GM12878 (cell line): ENCODE measurements around the gene TEPSIN. TPM values are rescaled to one million over a fixed set of nuclear protein-coding genes. Genes with fewer than 3 reads are reported as not detected.

Source experiments
- ATAC-seq: fragments of 200-7000 bp; cut with Tn5 transposase; 3 replicates; pipeline ENCODE4 v1.9.1; 2020; ENCODE audit warnings: mild to moderate bottlenecking, moderate library complexity
- BruUV-seq: library from RNA; stranded (reverse); fragments of 400-500 nt; replicated peaks from 2 replicates; lab custom pipeline; 2021; lab: Mats Ljungman, UMichigan
- CTCF ChIA-PET: fragments of 300-600 bp; sonication (Branson Sonifier 250); formaldehyde crosslinking; extraction: SDS; loops from one replicate; lab custom pipeline; 2021; ENCODE audit warnings: inconsistent platforms; lab: Yijun Ruan, JAX
- POLR2A ChIA-PET: fragments of 350-600 bp; formaldehyde crosslinking; extraction: SDS; loops from one replicate; lab custom pipeline; 2021; ENCODE audit warnings: inconsistent platforms; lab: Charles Lee
- RAD21 ChIA-PET: fragments of 300-600 bp; sonication (Branson Sonifier 250); formaldehyde crosslinking; loops from one replicate; lab custom pipeline; 2023; ENCODE audit warnings: antibody characterized with exemption; ENCODE audit not compliant: unreplicated experiment; lab: Charles Lee
- SMC1A ChIA-PET: fragments of 300-600 bp; sonication (Branson Sonifier 250); formaldehyde crosslinking; loops from one replicate; lab custom pipeline; 2023; ENCODE audit not compliant: unreplicated experiment, uncharacterized antibody; lab: Charles Lee
- DNase-seq: peaks from one replicate; pipeline ENCODE4 v3.0.0-alpha.2; 2011; ENCODE audit warnings: low read depth, low spot score
- FAIRE-seq: peaks from 3 replicates; lab custom pipeline; 2011; peaks lifted over from hg19 to GRCh38; lab: Jason Lieb, UNC
- H2AFZ ChIP-seq: 2 replicates; pipeline ENCODE4 v1.6.0; 2011; ENCODE audit warnings: low read depth, low read length, control low read depth; ENCODE audit not compliant: control insufficient read depth
- H3K27ac ChIP-seq: 2 replicates; pipeline ENCODE4 v1.5.1; 2011; ENCODE audit warnings: control low read depth; ENCODE audit not compliant: control insufficient read depth, insufficient read depth
- H3K27me3 ChIP-seq, 2 experiments: replicated peaks in 1 of 2; 2 replicates each; pipeline versions ENCODE4 v1.6.0 to v1.6.1; 2011; ENCODE audit warnings: low read length in 1 of 2; ENCODE audit not compliant: control insufficient read depth in 2 of 2, insufficient read depth in 2 of 2
- H3K36me3 ChIP-seq, 2 experiments: 2 replicates each; pipeline ENCODE4 v1.5.1; 2011; ENCODE audit warnings: low read length in 1 of 2; ENCODE audit not compliant: control insufficient read depth in 2 of 2, insufficient read depth in 2 of 2
- H3K4me1 ChIP-seq: 2 replicates; pipeline ENCODE4 v1.6.1; 2011; ENCODE audit warnings: mild to moderate bottlenecking, low read length, moderate library complexity, mixed read lengths; ENCODE audit not compliant: control insufficient read depth, insufficient read depth
- H3K4me2 ChIP-seq: 2 replicates; pipeline ENCODE4 v1.6.0; 2011; ENCODE audit warnings: control low read depth; ENCODE audit not compliant: control insufficient read depth, insufficient read depth
- H3K4me3 ChIP-seq: fragments of 200-600 bp; sonication (generic); 2 replicates; pipeline ENCODE4 v1.5.1; 2016
- H3K79me2 ChIP-seq: 2 replicates; pipeline ENCODE4 v1.6.0; 2011; ENCODE audit warnings: low read length; ENCODE audit not compliant: control insufficient read depth, insufficient read depth
- H3K9ac ChIP-seq: 2 replicates; pipeline ENCODE4 v1.8.0; 2011; ENCODE audit warnings: low read length, control low read depth, mixed read lengths; ENCODE audit not compliant: control insufficient read depth, insufficient read depth
- H3K9me3 ChIP-seq: replicated peaks from 3 replicates; pipeline ENCODE4 v1.5.1; 2011; ENCODE audit warnings: mild to moderate bottlenecking, low read length; ENCODE audit not compliant: control insufficient read depth, insufficient read depth
- H4K20me1 ChIP-seq: 2 replicates; pipeline ENCODE4 v1.6.0; 2011; ENCODE audit not compliant: control insufficient read depth, insufficient read depth
- BCL11A ChIP-seq: IDR thresholded peaks from 2 replicates; pipeline ENCODE4 v1.6.1; 2011; ENCODE audit warnings: low read depth, low read length
- CREM ChIP-seq: IDR thresholded peaks from 2 replicates; pipeline ENCODE4 v1.6.1; 2014; ENCODE audit warnings: antibody characterized with exemption, low read depth
- ESRRA ChIP-seq: IDR thresholded peaks from 2 replicates; pipeline ENCODE4 v1.6.1; 2012; ENCODE audit warnings: mild to moderate bottlenecking, low read length, improper control_type of control experiment
- GABPA ChIP-seq: IDR thresholded peaks from 2 replicates; pipeline ENCODE4 v1.6.1; 2014; ENCODE audit warnings: antibody characterized with exemption, low read depth, mild to moderate bottlenecking, inconsistent platforms
- MYC ChIP-seq: IDR thresholded peaks from 2 replicates; pipeline ENCODE4 v1.6.1; 2011; ENCODE audit warnings: mild to moderate bottlenecking, low read length, moderate library complexity, inconsistent platforms; ENCODE audit not compliant: insufficient read depth, insufficient replicate concordance, insufficient read length, severe bottlenecking
- PAX8 ChIP-seq: fragments of 450-650 bp; IDR thresholded peaks from 2 replicates; pipeline ENCODE4 v1.6.1; 2017; ENCODE audit warnings: mild to moderate bottlenecking, moderate library complexity
- SMARCA5 ChIP-seq: fragments of 450-650 bp; IDR thresholded peaks from 2 replicates; pipeline ENCODE4 v1.6.1; 2017; ENCODE audit warnings: mild to moderate bottlenecking
- SPI1 ChIP-seq: IDR thresholded peaks from 2 replicates; pipeline ENCODE4 v1.6.1; 2011; ENCODE audit warnings: low read depth, mild to moderate bottlenecking, low read length, moderate library complexity, borderline replicate concordance; ENCODE audit not compliant: insufficient read depth
- TCF7 ChIP-seq: IDR thresholded peaks from 2 replicates; pipeline ENCODE4 v1.6.1; 2014; ENCODE audit warnings: antibody characterized with exemption, borderline replicate concordance
- ZNF384 ChIP-seq: IDR thresholded peaks from 2 replicates; pipeline ENCODE4 v1.6.1; 2012; ENCODE audit warnings: low read depth, mild to moderate bottlenecking, low read length, improper control_type of control experiment, borderline replicate concordance
- WGBS: methylation state at CpG from one replicate; pipeline ENCODE4 v1.1.6; 2016; ENCODE audit warnings: low lambda C conversion rate; ENCODE audit not compliant: insufficient replicate concordance, insufficient coverage; ENCODE audit errors: missing lambda C conversion rate; 5-methylcytosine and 5-hydroxymethylcytosine counted together
- in situ Hi-C: fragments of 300-500 bp; cut with MboI; formaldehyde crosslinking; loops from 9 replicates; pipeline ENCODE4 v1.14.3; 2018; ENCODE audit warnings: mixed read lengths
- intact Hi-C: fragments of 100-400 bp; cut with micrococcal nuclease; formaldehyde crosslinking; loops from one replicate; pipeline ENCODE4 v1.14.2; 2022; ENCODE audit not compliant: unreplicated experiment
- polyA plus RNA-seq, 11 experiments: library from polyadenylated mRNA; depleted of rRNA in 4 of 11; unstranded in 6 of 11; stranded (reverse) in 5 of 11; fragments of >200 nt; fragmentation: Nextera tagmentation in 4 of 11; fragmentation: Illumina TruSeq in 1 of 11; extraction: Ambion mirVana in 4 of 11; extraction: Trizol in 1 of 11; gene quantifications; 1 replicate in 1 of 11; 2 replicates in 10 of 11; pipeline versions ENCODE4 v1.2.1 to v1.2.3, GENCODE V29; 2011 to 2016; ENCODE audit warnings: inconsistent platforms in 2 of 11, missing spikeins in 2 of 11, low read depth in 1 of 11
- total RNA-seq, 4 experiments: library from RNA; depleted of rRNA in 3 of 4; stranded (reverse); fragments of >200 nt in 3 of 4; fragmentation: Illumina TruSeq in 1 of 4; extraction: Trizol in 1 of 4; gene quantifications; 2 replicates each; pipeline versions ENCODE4 v1.2.1 to v1.2.3, GENCODE V29; 2013 to 2021
- TF ChIP-seq, protein P1 (sequence below): fragments of 450-650 bp; IDR thresholded peaks from 2 replicates; pipeline ENCODE4 v1.6.1; 2017; ENCODE audit warnings: mild to moderate bottlenecking, moderate library complexity

Gene TEPSIN
- total and polyA plus RNA-seq, 10 of the 15 experiments (the other 5 are each of a cell fraction or from before 2014, with no cell fraction given), result 0.87 to 36.7 (median 5.3) TPM

- FAIRE-seq, result no peak
- TF ChIP-seq MYC, result no peak
- TF ChIP-seq TCF7, result no peak
- TF ChIP-seq ESRRA, result no peak
- TF ChIP-seq SPI1, result no peak
- TF ChIP-seq ZNF384, result no peak
- no peak for TF ChIP-seq SMARCA5
- TF ChIP-seq PAX8, result no peak
- TF ChIP-seq, protein P1, sequence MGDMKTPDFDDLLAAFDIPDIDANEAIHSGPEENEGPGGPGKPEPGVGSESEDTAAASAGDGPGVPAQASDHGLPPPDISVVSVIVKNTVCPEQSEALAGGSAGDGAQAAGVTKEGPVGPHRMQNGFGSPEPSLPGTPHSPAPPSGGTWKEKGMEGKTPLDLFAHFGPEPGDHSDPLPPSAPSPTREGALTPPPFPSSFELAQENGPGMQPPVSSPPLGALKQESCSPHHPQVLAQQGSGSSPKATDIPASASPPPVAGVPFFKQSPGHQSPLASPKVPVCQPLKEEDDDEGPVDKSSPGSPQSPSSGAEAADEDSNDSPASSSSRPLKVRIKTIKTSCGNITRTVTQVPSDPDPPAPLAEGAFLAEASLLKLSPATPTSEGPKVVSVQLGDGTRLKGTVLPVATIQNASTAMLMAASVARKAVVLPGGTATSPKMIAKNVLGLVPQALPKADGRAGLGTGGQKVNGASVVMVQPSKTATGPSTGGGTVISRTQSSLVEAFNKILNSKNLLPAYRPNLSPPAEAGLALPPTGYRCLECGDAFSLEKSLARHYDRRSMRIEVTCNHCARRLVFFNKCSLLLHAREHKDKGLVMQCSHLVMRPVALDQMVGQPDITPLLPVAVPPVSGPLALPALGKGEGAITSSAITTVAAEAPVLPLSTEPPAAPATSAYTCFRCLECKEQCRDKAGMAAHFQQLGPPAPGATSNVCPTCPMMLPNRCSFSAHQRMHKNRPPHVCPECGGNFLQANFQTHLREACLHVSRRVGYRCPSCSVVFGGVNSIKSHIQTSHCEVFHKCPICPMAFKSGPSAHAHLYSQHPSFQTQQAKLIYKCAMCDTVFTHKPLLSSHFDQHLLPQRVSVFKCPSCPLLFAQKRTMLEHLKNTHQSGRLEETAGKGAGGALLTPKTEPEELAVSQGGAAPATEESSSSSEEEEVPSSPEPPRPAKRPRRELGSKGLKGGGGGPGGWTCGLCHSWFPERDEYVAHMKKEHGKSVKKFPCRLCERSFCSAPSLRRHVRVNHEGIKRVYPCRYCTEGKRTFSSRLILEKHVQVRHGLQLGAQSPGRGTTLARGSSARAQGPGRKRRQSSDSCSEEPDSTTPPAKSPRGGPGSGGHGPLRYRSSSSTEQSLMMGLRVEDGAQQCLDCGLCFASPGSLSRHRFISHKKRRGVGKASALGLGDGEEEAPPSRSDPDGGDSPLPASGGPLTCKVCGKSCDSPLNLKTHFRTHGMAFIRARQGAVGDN, result no peak
- TF ChIP-seq GABPA, result no peak
- TF ChIP-seq CREM, result no peak
- TF ChIP-seq BCL11A, result no peak
- TF ChIP-seq, all 136 proteins: peak for 0
- H3K4me2 ChIP-seq, result no peak overlapping the region
- in situ Hi-C loops (no loop called here), intact Hi-C loops (no loop called here)
- H2AFZ ChIP-seq, result no peak overlapping the region
- ChIA-PET CTCF (no interaction called here), POLR2A (no interaction called here), SMC1A (no interaction called here), RAD21 (no interaction called here)
- H3K79me2 ChIP-seq, result no peaks in the 10 kb centered on the region
- BruUV-seq, result no TSS peak
- DNase-seq (no peak), ATAC-seq (no peak)
- no peak overlapping the region for H3K9ac ChIP-seq
- 86% methylated on average over 11 of the region's 12 CpGs for WGBS
- no peak overlapping the region for H3K27ac ChIP-seq
- no peaks in the 10 kb centered on the region; a peak in 2 of 4 replicates for H3K36me3 ChIP-seq
- no peaks in the 10 kb centered on the region for H3K4me1 ChIP-seq
- H3K27me3 ChIP-seq, result no peaks in the 10 kb centered on the region
- H3K9me3 ChIP-seq, result no peaks in the 10 kb centered on the region
- no peak overlapping the region for H3K4me3 ChIP-seq
- H4K20me1 ChIP-seq, result no peaks in the 10 kb centered on the region
These were observed 50.4 kb downstream of the TEPSIN start for GRCh38 chr17:81188491-81188840.
